ENCODE results near the gene PLXDC2. TPM values are rescaled to one million over a fixed set of nuclear protein-coding genes. Genes with fewer than 3 reads are reported as not detected.

PLXDC2 gene
- total and polyA plus RNA-seq, 2 experiments from 2014 or later = 13.5 to 19.4 TPM

GRCh38 chr10:20089879-20090278, 273.6 kb downstream of the PLXDC2 start (continued):
- TF ChIP-seq, protein P1, sequence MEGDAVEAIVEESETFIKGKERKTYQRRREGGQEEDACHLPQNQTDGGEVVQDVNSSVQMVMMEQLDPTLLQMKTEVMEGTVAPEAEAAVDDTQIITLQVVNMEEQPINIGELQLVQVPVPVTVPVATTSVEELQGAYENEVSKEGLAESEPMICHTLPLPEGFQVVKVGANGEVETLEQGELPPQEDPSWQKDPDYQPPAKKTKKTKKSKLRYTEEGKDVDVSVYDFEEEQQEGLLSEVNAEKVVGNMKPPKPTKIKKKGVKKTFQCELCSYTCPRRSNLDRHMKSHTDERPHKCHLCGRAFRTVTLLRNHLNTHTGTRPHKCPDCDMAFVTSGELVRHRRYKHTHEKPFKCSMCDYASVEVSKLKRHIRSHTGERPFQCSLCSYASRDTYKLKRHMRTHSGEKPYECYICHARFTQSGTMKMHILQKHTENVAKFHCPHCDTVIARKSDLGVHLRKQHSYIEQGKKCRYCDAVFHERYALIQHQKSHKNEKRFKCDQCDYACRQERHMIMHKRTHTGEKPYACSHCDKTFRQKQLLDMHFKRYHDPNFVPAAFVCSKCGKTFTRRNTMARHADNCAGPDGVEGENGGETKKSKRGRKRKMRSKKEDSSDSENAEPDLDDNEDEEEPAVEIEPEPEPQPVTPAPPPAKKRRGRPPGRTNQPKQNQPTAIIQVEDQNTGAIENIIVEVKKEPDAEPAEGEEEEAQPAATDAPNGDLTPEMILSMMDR (conservative IDR thresholded peaks at IDR 0.05; ENCODE audit: low read depth in 2 of 2) = no peak
- TF ChIP-seq NANOG (IDR thresholded peaks at IDR 0.05; ENCODE audit: borderline replicate concordance) (no peak), REST (IDR thresholded peaks at IDR 0.05; ENCODE audit: unreplicated experiment) (no peak), ZNF331 (CRISPR knock-in tag; IDR thresholded peaks at IDR 0.05; ENCODE audit: low read depth) (no peak), ZNF114 (CRISPR knock-in tag; IDR thresholded peaks at IDR 0.05) (no peak), STAT1 (IDR thresholded peaks at IDR 0.05; ENCODE audit: unreplicated experiment) (no peak)

- TF ChIP-seq NANOG (IDR thresholded peaks at IDR 0.05; ENCODE audit: borderline replicate concordance) (no peak), STAT1 (IDR thresholded peaks at IDR 0.05; ENCODE audit: unreplicated experiment) (no peak)
- Histone ChIP-seq H2AFZ (no peak overlapping the region), H3K4me2 (no peak overlapping the region), H3K27ac (ENCODE audit: low read depth) (no peak overlapping the region), H3K79me2 (replicated peaks; ENCODE audit: insufficient read depth) (no peaks in the 10 kb centered on the region), H3K4me1 (ENCODE audit: insufficient read depth) (no peaks in the 10 kb centered on the region), H3F3A (replicated peaks; ENCODE audit: low read depth) (no peaks in the 10 kb centered on the region), H3K9me2 (ENCODE audit: insufficient read depth) (no peaks in the 10 kb centered on the region), H3K36me3 (ENCODE audit: insufficient read depth) (no peaks in the 10 kb centered on the region), H3K4me3 (no peak overlapping the region), H3K27me3 (ENCODE audit: insufficient read depth) (no peaks in the 10 kb centered on the region), H4K20me1 (replicated peaks; ENCODE audit: insufficient read depth) (no peaks in the 10 kb centered on the region)
- ATAC-seq (no peak), DNase-seq (ENCODE audit: low spot score) (no peak)
- Mint-ChIP-seq H3K4me1 (peaks cover 7% of the 10 kb centered on the region), H3K27ac (no peak overlapping the region), H3K36me3 (ENCODE audit: low read depth) (peaks cover 6% of the 10 kb centered on the region; the same call in 2 of the 3 replicates), H3K9me3 (no peaks in the 10 kb centered on the region; the same call in 2 of the 3 replicates), H3K4me3 (no peak overlapping the region), H3K27me3 (ENCODE audit: insufficient read depth, low read depth, poor library complexity) (no peaks in the 10 kb centered on the region)
Observed at GRCh38 chr10:20090831-20091230, 274.6 kb downstream of the PLXDC2 start.

- H3K4me3 ChIP-seq = no peak overlapping the region
- H3F3A ChIP-seq (replicated peaks; ENCODE audit: low read depth) = no peaks in the 10 kb centered on the region
- no peak for DNase-seq (ENCODE audit: low spot score)
- H4K20me1 ChIP-seq (replicated peaks; ENCODE audit: insufficient read depth) = no peaks in the 10 kb centered on the region
- no peaks in the 10 kb centered on the region for H3K9me2 ChIP-seq (ENCODE audit: insufficient read depth)
- no peaks in the 10 kb centered on the region for H3K27me3 ChIP-seq (ENCODE audit: insufficient read depth)
- Mint-ChIP-seq H3K27ac (no peak overlapping the region), H3K4me3 (no peak overlapping the region), H3K36me3 (ENCODE audit: low read depth) (peaks cover 6% of the 10 kb centered on the region; the same call in 2 of the 3 replicates), H3K4me1 (peaks cover 14% of the 10 kb centered on the region), H3K9me3 (no peaks in the 10 kb centered on the region; the same call in 2 of the 3 replicates), H3K27me3 (ENCODE audit: insufficient read depth, low read depth, poor library complexity) (no peaks in the 10 kb centered on the region)
- ATAC-seq = no peak
- H3K4me2 ChIP-seq = no peak overlapping the region
- no peaks in the 10 kb centered on the region for H3K4me1 ChIP-seq (ENCODE audit: insufficient read depth)
- no peaks in the 10 kb centered on the region for H3K36me3 ChIP-seq (ENCODE audit: insufficient read depth)
- H3K79me2 ChIP-seq (replicated peaks; ENCODE audit: insufficient read depth) = no peaks in the 10 kb centered on the region
- H3K27ac ChIP-seq (ENCODE audit: low read depth) = no peak overlapping the region
- no peak overlapping the region for H2AFZ ChIP-seq
- TF ChIP-seq REST (IDR thresholded peaks at IDR 0.05; ENCODE audit: unreplicated experiment) = no peak
- no peak for TF ChIP-seq ZNF114 (CRISPR knock-in tag; IDR thresholded peaks at IDR 0.05)
- TF ChIP-seq POLR2AphosphoS5 (IDR thresholded peaks at IDR 0.05; ENCODE audit: low read depth) = no peak
- TF ChIP-seq ETS1 (IDR thresholded peaks at IDR 0.05) = no peak
Observed at GRCh38 chr10:20091698-20092097, 275.5 kb downstream of the PLXDC2 start.
